HepG2 (cell line): Measurements from ENCODE around the gene MAN1B1. TPM values are rescaled to one million over a fixed set of nuclear protein-coding genes. Genes with fewer than 3 reads are reported as not detected.

ENCODE experiments used
- ATAC-seq: fragments of 200-7000 bp; cut with Tn5 transposase; 3 replicates; pipeline ENCODE4 v1.9.1; 2020; ENCODE audit warnings: mild to moderate bottlenecking, moderate library complexity
- BruUV-seq: library from RNA; stranded (reverse); fragments of 400-500 nt; replicated peaks from 2 replicates; lab custom pipeline; 2021; lab: Mats Ljungman, UMichigan
- CTCF ChIA-PET: fragments of 300-600 bp; formaldehyde crosslinking; extraction: SDS; loops from one replicate; lab custom pipeline; 2021; ENCODE audit warnings: low total read pairs, inconsistent platforms, low intra/inter-chr PET ratio; lab: Yijun Ruan, JAX
- POLR2A ChIA-PET: fragments of 350-600 bp; sonication (Branson Sonifier 250); formaldehyde crosslinking; loops from one replicate; lab custom pipeline; 2020; ENCODE audit warnings: antibody characterized with exemption, inconsistent platforms; lab: Yijun Ruan, JAX
- DNase-seq: peaks from one replicate; pipeline ENCODE4 v3.0.0-alpha.2; 2015; ENCODE audit warnings: low spot score
- FAIRE-seq: peaks from 3 replicates; lab custom pipeline; 2011; peaks lifted over from hg19 to GRCh38; lab: Jason Lieb, UNC
- H2AFZ ChIP-seq: one replicate; pipeline ENCODE4 v1.6.1; 2011; ENCODE audit warnings: low read length, inconsistent platforms
- H3K27ac ChIP-seq: fragments of 300-600 bp; 3 replicates; pipeline ENCODE4 v1.8.0; 2011; ENCODE audit warnings: mixed run types, mild to moderate bottlenecking, mixed read lengths, low read length, inconsistent platforms; ENCODE audit not compliant: insufficient read depth; ENCODE audit errors: extremely low read length
- H3K27me3 ChIP-seq, 2 experiments: fragments of 200-600 bp in 1 of 2; 2 replicates in 1 of 2; 3 replicates in 1 of 2; pipeline versions ENCODE4 v1.6.0 to v1.8.0; 2011; ENCODE audit warnings: low read length in 2 of 2, mild to moderate bottlenecking in 2 of 2, moderate library complexity in 2 of 2, inconsistent platforms in 1 of 2; ENCODE audit not compliant: insufficient read depth in 2 of 2, control insufficient read depth in 1 of 2
- H3K36me3 ChIP-seq, 2 experiments: fragments of 200-600 bp in 1 of 2; replicated peaks in 1 of 2; 2 replicates in 1 of 2; 3 replicates in 1 of 2; pipeline versions ENCODE4 v1.5.1 to v1.8.0; 2011; ENCODE audit warnings: low read length in 2 of 2, inconsistent platforms in 1 of 2; ENCODE audit not compliant: insufficient read depth in 2 of 2, control insufficient read depth in 1 of 2
- H3K4me1 ChIP-seq: 2 replicates; pipeline ENCODE4 v1.5.1; 2012; ENCODE audit warnings: low read length, inconsistent platforms; ENCODE audit not compliant: insufficient read depth
- H3K4me2 ChIP-seq: 2 replicates; pipeline ENCODE4 v1.6.0; 2011; ENCODE audit warnings: low read depth, low read length, inconsistent platforms
- H3K4me3 ChIP-seq, 3 experiments: fragments of 200-600 bp in 1 of 3; sonication (generic), shearing (Covaris generic) in 1 of 3; replicated peaks in 1 of 3; 2 replicates each; pipeline ENCODE4 v1.5.1; 2011 to 2016; ENCODE audit warnings: low read length in 3 of 3, inconsistent platforms in 2 of 3, low read depth in 2 of 3, mild to moderate bottlenecking in 2 of 3, control low read depth in 1 of 3, mixed read lengths in 1 of 3; ENCODE audit not compliant: insufficient read depth in 1 of 3
- H3K79me2 ChIP-seq: one replicate; pipeline ENCODE4 v1.6.1; 2011; ENCODE audit warnings: low read length, inconsistent platforms; ENCODE audit not compliant: insufficient read depth
- H3K9ac ChIP-seq: 2 replicates; pipeline ENCODE4 v1.6.0; 2011; ENCODE audit warnings: mild to moderate bottlenecking, low read depth, low read length, inconsistent platforms; ENCODE audit not compliant: insufficient read depth
- H3K9me3 ChIP-seq: 2 replicates; pipeline ENCODE4 v1.5.1; 2012; ENCODE audit warnings: mild to moderate bottlenecking, low read length
- H4K20me1 ChIP-seq: 2 replicates; pipeline ENCODE4 v1.6.0; 2011; ENCODE audit warnings: inconsistent platforms, mild to moderate bottlenecking, low read length, moderate library complexity; ENCODE audit not compliant: insufficient read depth
- CHD2 ChIP-seq: IDR thresholded peaks from 2 replicates; pipeline ENCODE4 v1.6.1; 2011; ENCODE audit warnings: low read depth, low read length, improper control_type of control experiment
- ZBTB20 ChIP-seq: sonication (generic); formaldehyde crosslinking; IDR thresholded peaks from 2 replicates; pipeline ENCODE4 v1.8.1; 2023; ENCODE audit warnings: missing genetic modification reagents, low read depth, mild to moderate bottlenecking, borderline replicate concordance
- ZKSCAN5 ChIP-seq: sonication (generic); formaldehyde crosslinking; IDR thresholded peaks from 2 replicates; pipeline ENCODE4 v1.5.1; 2020; ENCODE audit warnings: mild to moderate bottlenecking, missing genetic modification reagents
- WGBS: methylation state at CpG from one replicate; pipeline ENCODE4 v1.1.6; 2017; ENCODE audit warnings: low lambda C conversion rate; 5-methylcytosine and 5-hydroxymethylcytosine counted together
- in situ Hi-C: cut with HindIII; loops from 2 replicates; pipeline ENCODE4 v1.10.0; 2017; ENCODE audit warnings: low pct_unique_long_range_greater_than_20kb; ENCODE audit not compliant: extremely low pct_ligation_motif_present
- intact Hi-C: fragments of 100-400 bp; cut with micrococcal nuclease; formaldehyde crosslinking; loops from one replicate; pipeline ENCODE4 v1.10.0; 2022; ENCODE audit not compliant: unreplicated experiment
- polyA plus RNA-seq, 8 experiments: library from polyadenylated mRNA; depleted of rRNA in 3 of 8; stranded (reverse) in 7 of 8; unstranded in 1 of 8; fragments of >200 nt; fragmentation: Illumina TruSeq in 4 of 8; extraction: Trizol in 4 of 8; gene quantifications; 2 replicates each; pipeline versions ENCODE4 v1.2.1 to v1.2.3, GENCODE V29; 2011 to 2016; ENCODE audit warnings: low read depth in 4 of 8, missing spikeins in 1 of 8, mixed read lengths in 1 of 8; ENCODE audit not compliant: insufficient read depth in 1 of 8
- total RNA-seq, 5 experiments: library from RNA; depleted of rRNA; stranded (reverse); fragments of >200 nt; fragmentation: Illumina TruSeq; extraction: Trizol; gene quantifications; 2 replicates each; pipeline ENCODE4 v1.2.3, GENCODE V29; 2016; ENCODE audit warnings: low read depth in 1 of 5
- TF ChIP-seq, protein P1 (sequence below): sonication (generic); formaldehyde crosslinking; IDR thresholded peaks from 2 replicates; pipeline ENCODE4 v1.4.0; 2020; ENCODE audit warnings: missing genetic modification reagents
- TF ChIP-seq, protein P2 (sequence below): sonication (generic); formaldehyde crosslinking; IDR thresholded peaks from 2 replicates; pipeline ENCODE4 v1.4.0; 2020; ENCODE audit warnings: missing genetic modification reagents

The MAN1B1 gene
- total and polyA plus RNA-seq, 2 of the 13 experiments (the other 11 are each of a cell fraction or from before 2014, with no cell fraction given), result 48.9 to 59.5 TPM

DNA sequence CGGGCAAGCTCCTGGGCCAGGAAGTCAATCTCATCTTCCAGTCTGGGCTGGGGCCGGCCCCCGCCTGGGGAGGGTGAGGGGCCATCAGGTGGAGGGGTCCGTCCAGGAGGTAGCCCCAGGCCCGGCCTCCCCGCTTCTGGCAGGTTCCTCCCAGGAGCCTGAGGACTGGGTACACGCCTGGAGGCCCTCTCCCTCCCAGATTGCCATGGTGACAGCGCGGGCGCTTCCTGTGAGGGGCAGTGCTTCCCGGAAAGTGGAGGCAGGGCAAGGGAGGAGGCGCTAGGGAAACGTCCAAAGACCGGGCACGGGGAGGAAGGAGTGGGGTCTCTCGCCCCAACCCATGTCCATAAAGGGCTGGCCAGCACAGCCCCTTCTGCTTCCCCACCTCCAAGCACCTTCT, 45.7 kb upstream of the MAN1B1 start:
- DNase-seq, result no peak
- Histone ChIP-seq H3K9ac (no peak overlapping the region), H2AFZ (no peak overlapping the region), H3K4me3 (no peak overlapping the region), H3K27ac (no peak overlapping the region), H3K27me3 (peaks cover 3 to 23% of the 10 kb centered on the region in 2 experiments; a peak in 4 of 5 replicates), H3K79me2 (no peaks in the 10 kb centered on the region), H4K20me1 (peaks cover 3% of the 10 kb centered on the region; the same call in 1 of the 2 replicates), H3K36me3 (no peaks in the 10 kb centered on the region), H3K4me1 (peaks cover 22% of the 10 kb centered on the region), H3K4me2 (no peak overlapping the region), H3K9me3 (no peaks in the 10 kb centered on the region)
- 68% methylated on average over 10 of the region's 16 CpGs for WGBS
- ATAC-seq, result no peak
- no peak for FAIRE-seq
- CTCF ChIA-PET, result no interaction called here
- intact Hi-C loops (no loop called here), in situ Hi-C loops (loop anchor here (10.0 kb wide), 1 partner anchor 266 kb away; no protein-coding TSS in a partner anchor)
- no peak for TF ChIP-seq ZKSCAN5 (CRISPR knock-in tag)
- TF ChIP-seq, protein P1, sequence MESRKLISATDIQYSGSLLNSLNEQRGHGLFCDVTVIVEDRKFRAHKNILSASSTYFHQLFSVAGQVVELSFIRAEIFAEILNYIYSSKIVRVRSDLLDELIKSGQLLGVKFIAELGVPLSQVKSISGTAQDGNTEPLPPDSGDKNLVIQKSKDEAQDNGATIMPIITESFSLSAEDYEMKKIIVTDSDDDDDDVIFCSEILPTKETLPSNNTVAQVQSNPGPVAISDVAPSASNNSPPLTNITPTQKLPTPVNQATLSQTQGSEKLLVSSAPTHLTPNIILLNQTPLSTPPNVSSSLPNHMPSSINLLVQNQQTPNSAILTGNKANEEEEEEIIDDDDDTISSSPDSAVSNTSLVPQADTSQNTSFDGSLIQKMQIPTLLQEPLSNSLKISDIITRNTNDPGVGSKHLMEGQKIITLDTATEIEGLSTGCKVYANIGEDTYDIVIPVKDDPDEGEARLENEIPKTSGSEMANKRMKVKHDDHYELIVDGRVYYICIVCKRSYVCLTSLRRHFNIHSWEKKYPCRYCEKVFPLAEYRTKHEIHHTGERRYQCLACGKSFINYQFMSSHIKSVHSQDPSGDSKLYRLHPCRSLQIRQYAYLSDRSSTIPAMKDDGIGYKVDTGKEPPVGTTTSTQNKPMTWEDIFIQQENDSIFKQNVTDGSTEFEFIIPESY (CRISPR knock-in tag), result peak; percentile 69; the same call in 1 of the 2 replicates
- BruUV-seq, result no TSS peak
- POLR2A ChIA-PET, result no interaction called here

DNA sequence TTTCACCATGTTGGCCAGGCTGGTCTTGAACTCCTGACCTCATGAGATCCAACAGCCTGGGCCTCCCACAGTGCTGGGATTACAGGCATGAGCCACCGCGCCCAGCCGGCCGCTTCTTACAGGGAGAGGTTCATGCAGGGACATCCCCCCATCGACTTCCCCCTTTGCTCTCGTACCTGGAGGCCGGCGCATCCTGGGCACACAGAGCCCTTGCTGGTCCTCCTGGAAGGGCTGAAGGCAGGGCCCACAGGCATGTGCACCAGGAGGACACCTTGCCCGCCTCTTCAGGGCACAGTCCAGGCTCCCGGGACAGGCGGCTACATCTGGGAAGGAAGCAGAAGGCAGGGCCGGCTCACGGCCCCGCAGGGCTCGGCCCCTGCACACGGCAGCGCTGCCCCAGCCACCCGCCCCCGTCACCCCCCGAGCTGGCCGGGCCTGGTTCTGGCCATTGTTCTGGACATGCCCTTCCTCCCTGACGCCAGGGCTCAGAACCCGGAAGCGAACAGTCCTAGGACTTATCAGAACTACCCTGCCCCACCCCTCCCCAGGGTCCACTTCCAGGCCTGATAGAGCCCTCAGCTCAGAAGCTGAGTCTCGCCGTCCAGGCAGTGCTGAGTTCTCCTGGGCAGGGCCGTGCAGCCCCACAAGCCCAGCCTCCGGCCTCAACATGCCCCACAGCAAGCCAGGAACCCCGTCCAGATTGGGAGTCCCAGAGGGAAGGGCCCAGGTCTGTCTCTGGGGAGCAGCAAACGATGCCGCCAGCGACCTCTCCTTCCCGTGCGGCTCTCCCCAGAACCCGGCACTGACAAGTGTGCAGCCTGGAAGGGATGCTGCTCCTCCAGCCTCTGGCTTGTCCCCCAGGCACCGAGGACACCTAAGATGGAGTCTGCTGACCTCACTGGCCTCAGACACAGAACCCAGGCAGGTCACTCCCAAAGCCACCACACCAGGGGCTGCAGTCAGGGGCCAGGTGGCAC, 43.7 kb upstream of the MAN1B1 start:
- no peaks in the 10 kb centered on the region for H3K9me3 ChIP-seq
- no peak overlapping the region for H3K27ac ChIP-seq
- intact Hi-C loops, result no loop called here
- peaks cover 25% of the 10 kb centered on the region for H3K4me1 ChIP-seq
- ChIA-PET POLR2A (no interaction called here), CTCF (no interaction called here)
- peak overlapping the region in 1 of 3 experiments; percentile 12; a peak in 1 of 6 replicates for H3K4me3 ChIP-seq
- H4K20me1 ChIP-seq, result peaks cover 3% of the 10 kb centered on the region; the same call in 1 of the 2 replicates
- peaks cover 3 to 27% of the 10 kb centered on the region in 2 experiments; a peak in 4 of 5 replicates for H3K27me3 ChIP-seq
- BruUV-seq, result no TSS peak
- 73% methylated on average over 12 of the region's 36 CpGs for WGBS
- DNase-seq (no peak), ATAC-seq (no peak), FAIRE-seq (no peak)
- H3K9ac ChIP-seq, result no peak overlapping the region
- no peak overlapping the region for H3K4me2 ChIP-seq
- H2AFZ ChIP-seq, result no peak overlapping the region
- in situ Hi-C loops, result loop anchor here (10.0 kb wide), 1 partner anchor 268 kb away; no protein-coding TSS in a partner anchor
- H3K79me2 ChIP-seq, result no peaks in the 10 kb centered on the region
- no peaks in the 10 kb centered on the region for H3K36me3 ChIP-seq
- TF ChIP-seq, protein P2, sequence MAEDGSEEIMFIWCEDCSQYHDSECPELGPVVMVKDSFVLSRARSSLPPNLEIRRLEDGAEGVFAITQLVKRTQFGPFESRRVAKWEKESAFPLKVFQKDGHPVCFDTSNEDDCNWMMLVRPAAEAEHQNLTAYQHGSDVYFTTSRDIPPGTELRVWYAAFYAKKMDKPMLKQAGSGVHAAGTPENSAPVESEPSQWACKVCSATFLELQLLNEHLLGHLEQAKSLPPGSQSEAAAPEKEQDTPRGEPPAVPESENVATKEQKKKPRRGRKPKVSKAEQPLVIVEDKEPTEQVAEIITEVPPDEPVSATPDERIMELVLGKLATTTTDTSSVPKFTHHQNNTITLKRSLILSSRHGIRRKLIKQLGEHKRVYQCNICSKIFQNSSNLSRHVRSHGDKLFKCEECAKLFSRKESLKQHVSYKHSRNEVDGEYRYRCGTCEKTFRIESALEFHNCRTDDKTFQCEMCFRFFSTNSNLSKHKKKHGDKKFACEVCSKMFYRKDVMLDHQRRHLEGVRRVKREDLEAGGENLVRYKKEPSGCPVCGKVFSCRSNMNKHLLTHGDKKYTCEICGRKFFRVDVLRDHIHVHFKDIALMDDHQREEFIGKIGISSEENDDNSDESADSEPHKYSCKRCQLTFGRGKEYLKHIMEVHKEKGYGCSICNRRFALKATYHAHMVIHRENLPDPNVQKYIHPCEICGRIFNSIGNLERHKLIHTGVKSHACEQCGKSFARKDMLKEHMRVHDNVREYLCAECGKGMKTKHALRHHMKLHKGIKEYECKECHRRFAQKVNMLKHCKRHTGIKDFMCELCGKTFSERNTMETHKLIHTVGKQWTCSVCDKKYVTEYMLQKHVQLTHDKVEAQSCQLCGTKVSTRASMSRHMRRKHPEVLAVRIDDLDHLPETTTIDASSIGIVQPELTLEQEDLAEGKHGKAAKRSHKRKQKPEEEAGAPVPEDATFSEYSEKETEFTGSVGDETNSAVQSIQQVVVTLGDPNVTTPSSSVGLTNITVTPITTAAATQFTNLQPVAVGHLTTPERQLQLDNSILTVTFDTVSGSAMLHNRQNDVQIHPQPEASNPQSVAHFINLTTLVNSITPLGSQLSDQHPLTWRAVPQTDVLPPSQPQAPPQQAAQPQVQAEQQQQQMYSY (CRISPR knock-in tag), result peak; percentile 57; the same call in 1 of the 2 replicates
- TF ChIP-seq CHD2, result no peak
- TF ChIP-seq, protein P1 (CRISPR knock-in tag), result no peak
- no peak for TF ChIP-seq ZBTB20 (CRISPR knock-in tag)
